Activated T-helper 1 cell treated with anti-CD3 and anti-CD28 coated beads, Interleukin-2, amount 50 U/mL, for 16 hours (primary cell): ENCODE data around the gene IMP4.

Experiments
- DNase-seq, 2 donors: peaks; one replicate each; pipeline ENCODE4 v3.0.0-alpha.2; 2020; ENCODE audit warnings: low read depth in 1 of 2, low spot score in 1 of 2

Gene IMP4

GRCh38 chr2:130336150-130336876, 6.4 kb upstream of the IMP4 start:
- no peak for DNase-seq

DNA sequence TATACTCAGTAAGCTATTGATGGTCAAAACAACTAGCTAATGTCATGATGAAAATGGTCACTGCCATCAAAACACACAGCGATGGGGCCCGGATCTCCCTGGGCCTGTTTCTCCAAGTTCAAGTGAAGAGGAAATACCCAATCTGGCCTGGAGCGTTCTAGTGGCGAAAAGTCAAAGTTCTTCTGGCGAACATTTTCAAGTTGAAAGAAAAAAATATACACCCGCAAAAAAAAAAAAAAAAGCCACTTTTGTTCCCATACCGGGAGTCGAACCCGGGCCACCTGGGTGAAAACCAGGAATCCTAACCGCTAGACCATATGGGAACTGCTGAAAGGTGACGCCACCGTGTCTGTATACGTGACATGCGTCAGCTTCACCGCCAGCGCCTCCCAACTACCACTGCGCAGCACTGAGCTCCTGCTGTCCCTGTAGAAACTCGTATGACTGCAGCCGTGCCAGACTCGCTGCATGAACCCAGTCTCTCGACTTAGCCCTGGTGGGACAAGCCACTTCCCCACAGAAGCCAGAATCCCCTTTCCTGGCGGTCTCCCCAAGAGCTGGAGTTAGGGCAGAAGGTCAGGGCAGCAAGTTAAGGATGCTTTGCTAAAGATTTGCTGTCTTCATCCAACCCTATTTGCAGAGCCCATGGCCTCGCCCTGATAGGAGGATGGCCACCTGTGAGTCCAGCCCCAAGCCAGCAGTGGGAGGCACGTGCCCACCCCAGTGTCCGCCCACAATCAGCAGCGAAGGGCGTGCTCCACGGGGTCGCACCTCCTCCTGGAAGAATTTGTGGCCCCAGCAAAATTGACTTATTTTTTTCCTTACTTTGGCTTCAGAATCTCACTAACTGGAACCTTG, 5.6 kb upstream of the IMP4 start:
- peak in 1 of 2 donors; percentile 24 for DNase-seq

DNA sequence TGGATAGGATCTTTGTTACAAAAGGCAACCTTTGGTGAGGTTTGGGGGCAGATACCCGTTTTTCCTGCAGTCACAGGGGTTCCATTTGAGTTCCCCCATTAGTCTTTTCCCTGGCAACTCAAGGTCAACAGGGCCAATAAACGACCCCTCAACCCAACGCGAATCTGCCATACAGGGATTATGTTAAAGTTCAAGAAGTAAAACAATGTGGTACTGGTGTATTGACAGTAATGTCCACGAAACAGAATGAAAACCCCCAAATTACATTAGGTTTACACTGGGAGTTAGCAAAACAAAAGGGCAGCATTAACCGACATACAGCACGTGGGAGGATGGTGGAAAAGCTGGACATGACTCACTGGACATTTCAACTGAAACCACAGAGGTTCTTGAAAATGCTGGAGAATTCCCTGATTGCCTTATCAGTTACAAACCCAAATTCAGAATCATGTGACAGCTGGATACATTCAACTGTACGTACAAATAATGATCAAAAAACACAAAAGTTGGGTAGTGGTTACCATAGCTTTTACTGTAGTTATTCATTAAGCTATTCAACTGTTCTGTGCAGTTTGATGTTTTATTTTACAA, 4.9 kb upstream of the IMP4 start:
- no peak for DNase-seq

DNA sequence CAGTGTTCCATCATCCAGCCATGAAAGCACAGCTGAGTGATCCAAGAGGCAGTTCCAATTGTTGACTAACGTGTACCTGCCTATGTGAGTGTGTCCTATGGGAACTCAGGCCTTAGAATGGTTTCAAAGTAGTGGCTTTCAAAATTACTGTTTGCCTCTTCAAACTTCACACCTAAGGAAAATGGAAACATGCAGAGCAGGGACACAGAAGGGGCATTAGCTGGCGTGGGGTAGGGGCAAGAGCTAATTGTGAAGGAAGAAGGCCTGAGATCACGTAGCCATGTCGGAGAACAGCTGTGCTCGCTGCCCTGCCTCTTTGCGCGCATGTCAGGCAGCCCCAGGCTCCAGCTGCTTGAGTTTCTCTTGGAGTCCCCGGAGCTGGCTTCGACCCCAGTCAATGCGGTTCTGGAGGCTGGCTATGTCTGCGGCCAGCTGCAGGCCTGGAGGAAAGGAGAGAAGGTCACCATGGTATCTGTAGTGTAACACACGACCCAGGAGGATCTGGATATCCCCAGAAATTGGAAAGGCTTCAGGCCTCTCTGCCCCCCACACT, 3.8 kb upstream of the IMP4 start:
- DNase-seq: no peak

DNA sequence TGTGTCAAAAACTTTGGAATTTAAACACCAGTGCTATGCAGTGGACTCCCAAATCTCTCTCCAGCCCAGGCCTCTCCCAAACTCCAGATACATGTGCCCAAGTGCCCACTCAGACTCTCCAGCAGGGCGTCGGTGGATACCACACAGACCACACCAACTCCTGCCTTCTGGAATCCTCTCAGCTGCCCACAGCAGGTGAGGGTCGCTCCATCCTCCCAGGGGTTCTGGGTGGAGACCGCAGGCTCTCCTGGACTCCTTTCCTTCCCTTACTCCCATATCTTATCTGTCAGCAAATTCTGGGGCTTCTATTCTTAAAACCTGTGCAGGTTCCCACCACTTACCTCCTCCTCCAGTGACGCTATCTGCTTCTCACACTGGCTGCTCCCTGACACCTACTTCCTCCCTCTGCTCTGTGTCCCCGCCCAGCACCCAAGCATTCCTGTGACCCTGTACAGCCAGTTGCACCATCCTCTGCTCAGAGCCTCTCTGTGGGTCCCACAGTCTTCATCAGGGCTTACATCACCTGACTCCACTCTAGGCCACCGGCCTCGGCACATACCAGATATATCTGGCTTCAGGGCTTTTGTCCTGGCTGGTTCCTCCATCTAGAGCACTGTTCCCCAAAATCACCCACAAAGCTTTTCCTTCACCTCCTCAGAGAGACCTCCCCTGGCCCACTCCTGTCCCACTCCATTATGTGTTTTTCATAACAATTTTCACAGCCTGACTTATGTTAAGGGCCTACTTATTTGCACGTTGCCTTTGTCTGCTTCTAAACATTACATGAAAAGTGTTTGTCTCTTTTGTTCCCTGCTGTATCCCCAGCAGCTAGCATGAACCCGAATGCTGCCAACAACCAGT, 2.6 kb upstream of the IMP4 start:
- no peak for DNase-seq

- DNase-seq: no peak
These were observed 1.1 kb upstream of the IMP4 start for GRCh38 chr2:130341562-130342019.

DNA sequence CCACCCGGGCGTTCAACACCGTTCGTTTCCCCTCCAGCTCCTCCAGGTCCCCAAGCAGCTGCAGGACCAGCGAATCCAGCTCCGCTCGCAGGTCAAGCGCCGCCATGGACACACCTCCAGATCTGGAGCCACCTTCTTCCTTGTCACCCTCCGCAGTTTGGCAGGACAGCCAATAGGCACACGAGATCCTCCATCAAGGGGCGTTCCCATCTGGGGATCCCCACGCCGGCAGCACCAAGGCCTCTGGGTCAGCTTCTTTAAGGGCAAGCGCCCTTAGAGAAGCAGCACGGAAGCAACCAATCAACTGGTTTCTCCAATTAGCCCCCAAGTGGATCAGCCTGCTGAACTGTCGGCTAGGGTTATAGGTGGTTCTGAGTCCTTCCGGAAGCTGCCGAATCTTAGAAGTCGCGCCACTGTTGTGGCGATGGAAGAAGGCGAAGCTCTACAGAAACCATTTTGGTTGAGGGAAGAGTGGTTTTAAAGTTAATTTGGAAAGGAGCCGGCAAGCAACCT, 621 bp upstream of the IMP4 start:
- DNase-seq: peak; percentile 65 to 77

DNA sequence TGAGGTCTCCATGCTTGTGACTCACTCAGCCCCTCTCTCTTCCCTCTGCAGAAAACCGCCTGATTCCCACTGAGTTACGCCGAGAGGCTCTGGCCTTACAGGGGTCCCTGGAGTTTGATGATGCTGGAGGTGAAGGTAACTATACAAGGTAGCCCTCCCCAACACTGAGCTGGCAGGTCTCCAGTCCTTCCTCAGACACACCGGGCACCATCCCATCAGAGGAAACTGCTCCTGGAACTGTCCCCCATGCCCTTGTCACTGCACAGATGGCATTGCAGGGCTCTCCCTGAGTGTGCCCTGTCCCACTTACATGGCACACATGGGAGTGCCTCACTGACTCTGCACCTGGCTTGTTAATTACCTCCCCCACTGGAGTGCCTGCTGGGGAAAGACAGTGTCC, 1.9 kb downstream of the IMP4 start:
- no peak for DNase-seq

DNA sequence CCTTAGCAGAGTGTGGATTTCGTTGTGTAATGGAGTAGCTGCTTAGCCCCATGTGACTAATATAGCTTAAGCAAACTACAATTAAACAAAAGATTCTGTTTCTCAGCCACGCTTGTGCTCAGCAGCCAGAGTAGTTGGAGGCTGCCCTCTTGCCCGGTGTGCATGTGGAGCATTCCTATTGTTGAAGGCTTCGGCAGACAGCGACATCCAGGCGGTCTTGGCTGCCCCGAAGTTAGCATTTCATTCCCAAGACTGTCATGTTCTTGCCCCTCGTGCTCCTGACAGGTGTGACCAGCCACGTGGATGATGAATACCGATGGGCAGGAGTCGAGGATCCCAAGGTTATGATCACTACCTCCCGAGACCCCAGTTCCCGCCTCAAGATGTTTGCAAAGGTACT, 2.4 kb downstream of the IMP4 start:
- no peak for DNase-seq

- no peak for DNase-seq
These were observed 2.9 kb downstream of the IMP4 start for GRCh38 chr2:130345611-130346010.

GRCh38 chr2:130346041-130346740, 3.5 kb downstream of the IMP4 start:
- no peak for DNase-seq

DNA sequence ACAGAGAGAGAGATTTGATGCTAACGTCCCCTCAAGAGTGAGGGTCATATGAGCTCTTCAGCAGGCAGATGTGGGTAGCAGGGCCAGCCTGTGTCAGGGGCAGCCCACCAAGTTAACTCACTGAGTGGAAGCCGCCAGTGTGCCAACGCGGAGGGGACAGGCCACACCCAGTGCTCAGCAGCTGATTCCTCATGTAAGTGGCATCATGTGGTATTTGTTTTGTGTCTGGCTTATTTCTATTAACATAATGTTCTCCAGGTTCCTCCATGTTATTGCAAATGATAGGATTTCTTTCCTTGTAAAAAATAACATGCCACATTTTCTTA, 4.0 kb downstream of the IMP4 start:
- no peak for DNase-seq

GRCh38 chr2:130347220-130347925, 4.7 kb downstream of the IMP4 start:
- no peak for DNase-seq

DNA sequence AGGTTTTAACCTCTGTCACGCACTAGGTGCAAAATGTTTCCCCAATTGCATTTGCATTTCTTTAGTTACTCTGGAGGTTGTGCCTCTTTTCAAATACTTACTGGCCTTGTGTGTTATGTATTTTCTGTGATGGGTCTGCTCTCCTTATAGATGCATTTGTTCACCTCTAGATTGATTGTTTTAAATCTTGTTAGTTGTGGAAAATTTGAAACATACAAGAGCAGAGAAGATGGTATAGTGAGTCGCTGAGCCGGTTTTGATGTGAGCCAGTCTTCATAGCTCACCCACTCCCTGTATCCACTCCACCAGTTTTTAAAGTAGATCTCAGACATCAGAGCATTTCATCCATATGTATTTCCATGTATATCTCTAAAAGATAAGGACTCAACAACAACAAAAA, 6.5 kb downstream of the IMP4 start:
- no peak for DNase-seq

DNA sequence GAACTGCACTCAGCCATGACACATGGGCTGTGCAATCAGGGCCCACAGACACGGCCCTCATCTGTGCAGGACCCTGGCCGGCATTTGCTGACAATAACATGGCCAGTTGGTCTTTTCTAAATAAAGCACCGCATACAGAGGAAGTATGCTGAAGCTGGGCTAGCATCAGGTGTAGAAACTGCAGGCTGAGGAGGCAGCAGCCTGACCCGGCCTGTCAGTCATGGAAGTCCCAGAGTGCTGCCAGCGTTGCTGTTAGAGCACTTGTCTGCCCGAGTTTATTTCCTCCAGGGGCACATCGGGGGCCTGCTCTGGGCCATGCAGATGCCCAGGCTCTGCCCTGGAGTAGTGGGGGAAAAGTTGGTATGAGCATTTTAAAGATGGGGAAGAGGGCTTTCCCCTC, 9.0 kb downstream of the IMP4 start:
- no peak for DNase-seq

DNA sequence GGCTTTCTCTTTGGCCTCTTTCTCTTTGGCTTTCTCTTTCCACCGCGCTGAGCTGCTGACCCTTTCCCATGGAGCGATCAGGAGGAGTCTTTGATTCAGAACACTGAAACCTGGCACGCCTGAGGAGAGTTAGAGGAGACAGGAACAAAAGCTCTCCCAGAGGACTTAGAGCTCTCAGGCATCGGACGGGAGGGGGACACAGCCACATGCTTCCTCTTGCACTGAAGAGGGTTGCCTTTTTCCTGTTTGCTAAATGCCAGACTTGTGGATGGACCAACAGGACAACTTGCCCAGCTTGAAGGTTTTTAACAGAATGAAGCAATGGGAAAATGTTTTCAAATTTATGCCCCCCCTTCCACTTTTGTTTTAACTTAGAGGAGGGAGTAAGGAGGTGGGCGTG, 9.5 kb downstream of the IMP4 start:
- no peak for DNase-seq

GRCh38 chr2:130353291-130354138, 10.8 kb downstream of the IMP4 start:
- no peak for DNase-seq

GRCh38 chr2:130354139-130354428, 11.4 kb downstream of the IMP4 start:
- DNase-seq: no peak

DNA sequence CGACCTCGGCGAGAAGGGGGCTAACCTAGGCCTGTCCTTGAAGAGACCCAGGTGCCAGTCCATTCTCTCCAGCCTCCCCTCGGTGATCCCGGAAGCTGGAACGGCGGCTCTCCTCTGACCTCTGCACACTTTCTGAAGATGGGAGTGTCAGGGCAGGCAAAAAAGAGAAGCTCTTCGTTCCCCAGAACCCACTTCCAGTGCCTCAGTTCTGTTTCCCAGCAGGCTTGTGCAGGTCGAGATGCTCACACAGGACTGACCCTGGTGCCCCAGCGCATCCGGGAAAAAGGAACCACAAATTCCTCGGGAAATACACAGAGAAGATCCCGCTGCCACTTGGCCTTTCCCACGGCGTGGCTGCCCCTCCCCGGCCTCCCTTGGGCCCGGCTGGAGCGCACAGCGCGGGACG, 12.5 kb downstream of the IMP4 start:
- no peak for DNase-seq
